NCI-H526 (cell line): Measurements from ENCODE around the gene MYB.

Source experiments
- DNase-seq, 2 experiments: peaks; one replicate each; lab custom pipeline; 2025; lab: John Stamatoyannopoulos, UW

Gene MYB

DNA sequence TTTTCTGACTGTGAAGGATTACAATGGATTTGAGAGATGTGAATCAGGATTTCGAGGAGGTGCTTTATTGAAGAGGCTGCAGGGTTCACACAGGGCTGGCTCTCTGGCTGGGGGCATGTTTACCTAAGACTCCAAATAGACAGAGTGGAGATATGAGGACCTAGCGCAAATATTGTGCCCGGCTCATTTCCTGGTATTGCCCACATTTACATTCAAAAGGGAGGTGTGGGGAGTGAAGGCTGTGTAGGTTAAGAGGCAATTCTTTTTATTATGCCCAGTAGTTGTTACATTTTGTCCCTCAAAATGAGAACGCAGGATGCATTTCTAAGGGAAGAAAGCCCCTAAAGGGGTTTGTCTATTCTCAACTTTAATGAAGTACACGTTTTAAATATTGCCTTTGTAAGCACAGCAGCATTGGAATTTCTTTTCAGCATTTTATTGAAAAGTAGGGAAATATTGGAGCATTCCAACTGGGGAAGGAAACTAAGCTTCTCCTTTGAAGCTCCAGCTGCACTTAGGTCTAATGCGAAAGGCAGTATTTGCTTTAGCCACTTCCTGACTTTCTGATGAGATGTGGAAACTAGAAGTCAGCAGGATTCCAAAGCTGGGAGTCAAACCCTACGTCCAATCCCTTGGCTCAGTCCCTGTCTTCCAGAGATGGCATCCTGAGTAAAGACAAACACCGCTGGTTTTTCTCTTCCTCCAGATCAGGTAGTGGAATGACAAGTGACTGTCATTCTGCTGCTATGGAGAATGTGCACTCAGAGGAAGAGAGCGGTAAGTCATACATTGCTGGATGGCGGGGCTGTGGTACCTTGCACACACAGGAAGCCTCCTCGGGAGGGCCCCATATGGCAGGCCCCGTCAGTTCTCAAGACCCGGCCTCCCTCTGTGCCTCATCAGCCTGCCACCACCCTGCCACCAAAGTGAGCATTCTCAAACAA is 70.7 kb downstream of the MYB start:
- DNase-seq = peak; percentile 100

DNA sequence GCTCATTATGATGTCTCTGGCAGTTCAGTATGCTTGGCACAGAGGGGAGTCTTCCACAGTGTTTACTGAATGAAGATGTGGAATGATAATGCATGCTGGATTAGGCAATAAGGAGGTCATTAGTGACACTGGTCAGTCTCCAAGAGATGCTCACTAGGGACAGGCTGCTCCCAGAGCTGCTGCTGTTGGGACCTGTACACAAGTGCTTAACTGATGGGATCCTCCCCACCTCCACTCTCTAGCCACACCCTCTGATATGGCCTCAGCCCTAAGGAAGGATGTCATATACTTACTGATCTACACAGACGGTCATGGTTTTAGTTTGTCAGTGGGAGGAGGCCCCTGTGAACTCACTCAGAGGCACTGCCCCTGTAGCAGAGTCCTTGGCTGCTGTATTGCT is 73.4 kb downstream of the MYB start:
- no peak for DNase-seq

DNA sequence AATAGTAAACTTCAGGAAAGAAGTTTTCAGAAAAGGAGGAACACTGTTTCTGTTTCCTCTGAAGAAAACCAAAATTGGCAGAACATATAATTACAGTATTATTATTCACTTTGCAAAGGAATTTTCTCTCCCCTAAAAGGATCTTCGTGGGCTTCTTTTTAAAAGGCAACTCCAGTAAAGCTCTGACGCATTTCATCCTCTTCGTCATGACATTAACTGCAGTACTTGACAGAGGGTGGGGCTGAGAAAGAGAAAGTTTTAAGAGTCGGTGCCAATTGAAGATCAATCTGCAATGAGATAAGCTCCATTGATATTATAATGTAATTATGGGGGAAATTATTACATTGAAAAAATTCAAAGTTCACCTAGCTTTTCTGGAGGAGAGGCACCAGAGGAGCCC is 75.8 kb downstream of the MYB start:
- DNase-seq = no peak

DNA sequence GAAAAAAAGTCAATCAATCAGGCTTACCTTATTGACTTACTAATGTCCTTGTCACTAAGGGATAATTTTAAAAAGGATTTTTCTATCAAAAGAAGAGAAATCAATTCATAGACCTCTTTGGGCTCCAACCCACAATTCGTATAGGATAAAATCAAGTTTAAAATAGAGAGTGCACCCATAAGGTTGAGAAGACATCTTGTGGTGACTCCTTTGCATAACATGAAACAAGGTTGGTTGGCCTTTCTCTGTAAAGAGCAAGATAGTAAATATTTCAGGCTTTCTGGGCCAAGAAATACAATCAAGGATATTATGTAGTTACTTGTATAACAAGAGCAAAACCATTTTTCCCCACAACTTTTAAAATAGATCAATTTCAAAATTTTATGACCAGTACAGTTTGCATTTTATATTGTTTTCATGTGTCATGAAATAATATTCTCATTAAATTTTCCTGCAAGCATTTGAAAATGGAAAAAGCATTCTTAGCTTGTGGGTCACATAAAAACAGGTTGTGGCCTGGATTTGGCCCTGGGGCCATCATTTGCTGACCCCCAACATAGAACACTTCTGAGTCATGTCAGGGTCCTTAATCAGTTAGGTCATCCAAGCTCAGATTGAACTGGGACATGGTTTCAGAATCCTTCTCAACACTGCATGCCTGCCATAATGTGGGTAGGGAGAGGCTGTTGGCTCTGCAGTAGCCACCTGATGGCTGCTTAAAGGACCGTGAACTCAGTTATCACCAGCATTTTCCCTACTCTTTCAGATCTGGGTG is 76.7 kb downstream of the MYB start:
- peak in 1 of 2 experiments; percentile 95 for DNase-seq

DNA sequence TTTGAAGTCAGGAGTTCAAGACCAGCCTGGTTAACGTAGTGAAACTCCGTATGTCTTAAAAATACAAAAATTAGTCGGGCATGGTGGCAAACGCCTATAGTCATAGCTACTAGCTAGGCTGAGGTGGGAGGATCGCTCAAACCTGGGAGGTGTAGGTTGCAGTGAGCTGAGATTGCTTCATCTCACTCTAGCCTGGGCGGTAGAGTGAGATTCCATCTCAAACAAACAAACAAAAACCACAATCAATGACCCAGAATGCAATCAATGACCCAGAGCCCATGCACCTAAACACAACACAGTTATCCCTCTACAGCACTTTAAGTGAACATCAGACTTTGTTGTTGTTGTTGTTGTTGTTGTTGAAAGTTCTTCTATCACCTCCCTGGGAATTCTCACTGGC is 77.9 kb downstream of the MYB start:
- DNase-seq = no peak

DNA sequence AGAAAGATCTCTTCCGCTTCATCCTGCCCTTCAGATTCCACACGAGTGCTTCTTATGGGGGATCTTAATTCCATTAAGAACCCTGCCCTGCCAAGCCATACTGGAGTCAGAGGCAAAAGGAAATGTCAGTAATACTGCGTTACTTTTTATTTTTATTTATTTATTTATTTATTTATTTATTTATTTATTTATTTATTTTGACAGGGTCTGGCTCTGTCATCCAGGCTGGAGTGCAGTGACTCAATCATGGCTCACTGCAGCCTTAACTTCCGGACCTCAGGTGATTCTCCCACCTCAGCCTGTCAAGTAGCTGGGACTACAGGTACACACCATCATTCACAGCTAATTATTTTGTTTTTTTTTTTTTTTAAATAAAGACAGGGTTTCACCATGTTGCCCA is 79.5 kb downstream of the MYB start:
- DNase-seq = no peak

DNA sequence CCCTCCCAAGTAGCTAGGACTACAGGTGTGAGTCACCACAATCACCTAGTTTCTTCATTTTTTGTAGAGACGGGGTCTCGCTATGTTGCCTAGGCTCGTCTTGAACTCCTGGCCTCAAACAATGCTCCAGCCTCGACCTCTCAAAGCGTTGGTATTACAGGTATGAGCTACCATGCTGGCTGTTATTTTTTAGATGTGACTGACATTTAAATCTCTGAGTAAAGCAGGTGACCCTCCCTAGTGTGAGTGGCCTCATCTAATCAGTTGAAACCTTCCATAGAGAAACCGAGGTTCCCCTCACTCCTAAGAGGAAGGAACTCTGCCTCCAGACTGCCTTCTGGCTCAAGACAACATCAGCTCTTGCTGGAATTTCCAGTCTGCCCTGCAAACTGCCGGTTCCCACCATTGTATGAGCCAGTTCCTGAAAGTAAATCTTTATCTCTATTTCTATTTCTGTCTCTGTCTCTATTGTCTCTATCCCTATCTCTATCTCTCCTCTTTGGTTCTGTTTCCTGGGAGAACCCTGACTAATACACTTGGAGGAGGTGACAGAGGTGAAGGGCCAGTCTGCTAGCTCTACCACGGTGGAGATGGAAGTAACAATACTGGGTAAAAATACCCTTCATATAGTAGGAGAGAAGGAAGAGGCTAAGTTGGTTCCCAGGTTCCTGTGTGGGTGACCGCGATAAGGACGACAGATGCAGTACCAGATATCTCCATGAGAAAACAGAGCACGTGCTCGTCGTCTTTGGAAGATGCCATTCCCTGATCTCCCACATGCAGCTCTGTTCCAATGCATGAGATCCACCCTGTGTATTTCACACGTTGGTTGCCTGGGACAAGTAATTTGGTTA is 81.0 kb downstream of the MYB start:
- peak in 1 of 2 experiments; percentile 94 for DNase-seq

DNA sequence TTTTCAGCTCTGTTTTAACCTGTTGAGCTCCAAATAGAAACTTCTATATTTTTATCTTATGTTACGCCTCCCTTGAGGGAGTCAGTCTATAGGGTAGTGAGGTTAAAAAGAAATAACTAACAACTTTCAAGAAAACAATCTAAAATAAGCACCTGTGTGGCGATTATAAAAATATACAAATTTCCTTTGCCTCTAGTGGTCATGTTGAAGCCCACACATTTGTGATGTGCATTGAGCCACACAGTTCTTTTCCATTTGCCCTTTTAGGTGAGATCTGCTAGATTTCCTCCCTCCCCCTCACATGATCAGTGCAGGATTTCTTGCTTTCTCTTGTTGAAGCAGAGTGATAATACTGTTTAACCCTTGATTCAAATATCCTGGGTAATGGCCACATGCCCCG is 84.2 kb downstream of the MYB start:
- no peak for DNase-seq

DNA sequence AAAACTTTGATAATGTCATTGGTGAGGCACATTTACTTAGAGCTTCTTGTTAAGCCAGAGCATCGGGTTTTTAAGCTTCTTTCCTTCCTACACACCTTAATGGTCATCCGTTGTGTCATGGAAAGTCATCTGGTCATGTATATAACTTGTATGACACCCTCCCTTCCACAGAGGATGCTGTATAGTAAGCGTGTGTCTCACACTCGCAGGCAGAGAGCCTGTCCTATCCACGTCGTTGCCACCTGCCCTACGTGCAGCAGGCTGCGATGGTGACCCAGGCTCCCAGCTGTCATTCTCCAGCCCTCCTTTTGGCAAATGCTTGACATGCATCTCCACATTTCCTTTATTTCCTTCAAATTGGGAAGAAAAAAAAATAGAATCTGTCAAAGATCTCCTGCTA is 85.6 kb downstream of the MYB start:
- DNase-seq = no peak

DNA sequence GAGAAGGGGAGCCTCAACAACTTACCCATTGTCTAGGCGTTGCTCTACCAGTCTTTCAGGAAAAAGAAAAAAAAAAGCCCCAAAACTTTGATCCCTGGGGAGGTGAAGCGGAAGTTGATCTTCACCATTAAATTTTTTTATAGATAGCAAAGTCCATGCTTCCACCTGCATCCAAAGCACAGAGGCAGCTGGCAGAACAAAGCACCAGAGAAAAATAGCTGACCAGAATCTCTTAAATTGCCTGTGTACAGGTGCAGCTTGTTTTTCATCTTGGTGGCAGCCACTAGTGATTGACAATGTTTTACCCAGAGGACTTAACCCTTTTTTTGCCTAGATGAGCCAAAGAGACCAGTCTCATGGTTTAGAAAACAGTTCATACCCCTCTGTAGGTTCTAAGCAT is 86.0 kb downstream of the MYB start:
- no peak for DNase-seq

DNA sequence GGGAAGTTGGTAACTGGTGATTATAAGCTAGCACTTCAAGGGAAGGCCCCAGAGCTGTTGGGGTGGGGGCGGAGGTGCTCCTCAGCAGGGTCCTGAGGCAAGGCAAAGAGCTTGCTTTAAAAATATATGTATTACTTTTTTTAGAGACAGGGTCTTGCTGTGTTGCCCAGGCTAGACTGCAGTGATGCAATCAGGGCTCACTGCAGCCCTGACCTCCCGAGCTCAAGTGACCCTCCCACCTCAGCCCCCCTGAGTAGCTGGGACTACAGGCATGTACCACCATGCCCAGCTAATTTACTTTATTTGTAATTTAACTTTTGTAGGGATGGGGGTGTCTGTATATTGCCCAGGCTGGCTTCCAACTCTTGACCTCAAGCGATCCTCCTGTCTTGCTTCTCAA is 87.2 kb downstream of the MYB start:
- no peak for DNase-seq

DNA sequence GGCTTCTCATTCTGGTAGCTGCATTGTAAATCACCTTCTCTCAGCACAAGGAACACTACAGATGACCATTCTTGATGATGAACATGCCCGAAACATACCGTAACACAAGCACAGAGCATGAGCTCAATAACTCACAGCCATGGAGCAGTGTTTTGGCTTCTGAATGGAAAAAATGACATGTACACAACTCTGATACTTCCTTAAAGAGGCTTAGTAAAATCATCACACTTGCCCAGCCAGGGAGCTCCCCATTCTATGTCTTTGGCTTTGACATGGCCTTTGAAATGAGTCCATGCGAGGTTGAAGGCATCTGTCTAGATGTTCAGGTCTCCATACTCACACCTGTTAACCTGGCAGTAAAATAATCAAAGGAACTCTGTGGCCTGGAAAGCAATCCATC is 87.6 kb downstream of the MYB start:
- no peak for DNase-seq
